K562 (cell line): ENCODE results near the gene MVB12B. TPM values are rescaled to one million over a fixed set of nuclear protein-coding genes. Genes with fewer than 3 reads are reported as not detected.
A peak's percentile ranks its signal among the peaks of the same experiment; 100 is the strongest.

Experiments
- ATF1 ChIP-seq, 2 experiments: fragments of 450-650 bp in 1 of 2; IDR thresholded peaks; 2 replicates each; pipeline ENCODE4 v1.6.1; 2016; ENCODE audit warnings: missing compliant biosample characterization in 1 of 2, missing genetic modification characterization in 1 of 2
- ATF2 ChIP-seq: sonication (generic); formaldehyde crosslinking; IDR thresholded peaks from 2 replicates; pipeline ENCODE4 v1.8.1; 2022; ENCODE audit warnings: missing genetic modification reagents
- CBX2 ChIP-seq: fragments of 200-600 bp; sonication (generic); IDR thresholded peaks from one replicate; pipeline ENCODE4 v1.6.1; 2012; ENCODE audit warnings: mild to moderate bottlenecking, low read length, inconsistent platforms; ENCODE audit not compliant: insufficient read depth, poor library complexity, severe bottlenecking
- COPS2 ChIP-seq: fragments of 450-650 bp; conservative IDR thresholded peaks from 2 replicates; pipeline ENCODE4 v1.6.1; 2016; ENCODE audit warnings: mild to moderate bottlenecking, moderate library complexity
- ELK3 ChIP-seq: fragments of 450-650 bp; formaldehyde crosslinking; IDR thresholded peaks from 2 replicates; pipeline ENCODE4 v1.4.0; 2020; ENCODE audit warnings: mild to moderate bottlenecking
- EWSR1 ChIP-seq: fragments of 450-650 bp; IDR thresholded peaks from 2 replicates; pipeline ENCODE4 v1.6.1; 2018; ENCODE audit warnings: borderline replicate concordance, mild to moderate bottlenecking, low read depth, moderate library complexity; ENCODE audit not compliant: partially characterized antibody
- EZH2 ChIP-seq: IDR thresholded peaks from 2 replicates; pipeline ENCODE4 v1.6.1; 2012; ENCODE audit warnings: low read depth, mild to moderate bottlenecking, inconsistent platforms, low read length, borderline replicate concordance
- GATA2 ChIP-seq: sonication (generic); formaldehyde crosslinking; IDR thresholded peaks from 2 replicates; pipeline ENCODE4 v1.4.0; 2020; ENCODE audit warnings: mild to moderate bottlenecking, missing genetic modification reagents
- MYNN ChIP-seq, 2 experiments: sonication (generic); formaldehyde crosslinking in 1 of 2; IDR thresholded peaks; 2 replicates each; pipeline versions ENCODE4 v1.5.0 to v1.6.1; 2016 to 2020; ENCODE audit warnings: antibody characterized with exemption in 1 of 2, missing genetic modification reagents in 1 of 2
- NCOA4 ChIP-seq: fragments of 450-650 bp; IDR thresholded peaks from 2 replicates; pipeline ENCODE4 v1.6.1; 2018; ENCODE audit warnings: mild to moderate bottlenecking; ENCODE audit not compliant: partially characterized antibody
- RNF2 ChIP-seq: sonication (generic); IDR thresholded peaks from 2 replicates; pipeline ENCODE4 v1.6.1; 2016
- TRIM24 ChIP-seq, 2 experiments: fragments of 450-650 bp; IDR thresholded peaks; 2 replicates each; pipeline ENCODE4 v1.6.1; 2016
- ZFP36 ChIP-seq: fragments of 150-350 bp; IDR thresholded peaks from 2 replicates; pipeline ENCODE4 v1.6.1; 2018; ENCODE audit warnings: low read length, low read depth; ENCODE audit not compliant: partially characterized antibody
- ZNF232 ChIP-seq: sonication (generic); formaldehyde crosslinking; IDR thresholded peaks from 2 replicates; pipeline ENCODE4 v1.8.0; 2022; ENCODE audit warnings: mild to moderate bottlenecking, missing genetic modification reagents
- polyA plus RNA-seq, 8 experiments: library from polyadenylated mRNA; depleted of rRNA in 4 of 8; stranded (reverse) in 5 of 8; unstranded in 3 of 8; fragments of >200 nt; fragmentation: Nextera tagmentation in 2 of 8; fragmentation: Illumina TruSeq in 1 of 8; extraction: Ambion mirVana in 2 of 8; extraction: Trizol in 1 of 8; gene quantifications; 2 replicates each; pipeline versions ENCODE4 v1.2.1 to v1.2.3, GENCODE V29; 2011 to 2014; ENCODE audit warnings: inconsistent platforms in 1 of 8, missing spikeins in 1 of 8
- total RNA-seq, 7 experiments: library from RNA; depleted of rRNA in 6 of 7; stranded (reverse); fragments of >200 nt in 6 of 7; fragmentation: Illumina TruSeq in 2 of 7; extraction: Trizol in 2 of 7; gene quantifications; 2 replicates each; pipeline versions ENCODE4 v1.2.1 to v1.2.3, GENCODE V29; 2011 to 2021; ENCODE audit warnings: low replicate concordance in 1 of 7

The MVB12B gene
- total and polyA plus RNA-seq, 9 of the 15 experiments (the other 6 are each of a cell fraction or from before 2014, with no cell fraction given): not detected

GRCh38 chr9:126517833-126518356, 191.3 kb downstream of the MVB12B start (continued):
- TF ChIP-seq ATF2: no peak
- no peak for TF ChIP-seq ELK3 (CRISPR knock-in tag)
- TF ChIP-seq MYNN (IDR thresholded peaks at IDR 0.05): no peak
- TF ChIP-seq MYNN (CRISPR knock-in tag; IDR thresholded peaks at IDR 0.05): no peak
- TF ChIP-seq ATF1 (CRISPR knock-in tag; IDR thresholded peaks at IDR 0.05): no peak
- no peak for TF ChIP-seq ATF1 (tag; IDR thresholded peaks at IDR 0.05)
- peak; percentile 89 for TF ChIP-seq CBX2
- no peak for TF ChIP-seq COPS2
- TF ChIP-seq TRIM24 (IDR thresholded peaks at IDR 0.05): no peak
- 0 out of 2 replicates have a peak, but pooled peaks have one; percentile 74 for TF ChIP-seq EZH2
- TF ChIP-seq RNF2: peak; percentile 63; the same call in 1 of the 2 replicates
- TF ChIP-seq GATA2 (CRISPR knock-in tag): no peak
- no peak for TF ChIP-seq EWSR1
- peak; percentile 29 for TF ChIP-seq ZFP36
- TF ChIP-seq NCOA4: no peak
- TF ChIP-seq ZNF232 (CRISPR knock-in tag): no peak
